OCI-LY1 (cell line): ENCODE data around the gene ARL15.
"Not testable (repeated sequence)": the region's sequence is repeated elsewhere in the genome, so short reads cannot be mapped to it uniquely, and the experiment has no call there.

Source experiments
- H2AFZ ChIP-seq: fragments of 200-600 bp; sonication (generic), shearing (Covaris generic); 2 replicates; pipeline ENCODE4 v1.6.0; 2014; ENCODE audit warnings: antibody characterized with exemption, mild to moderate bottlenecking, low read length
- H3F3A ChIP-seq: fragments of 200-600 bp; sonication (generic), shearing (Covaris generic); 2 replicates; pipeline ENCODE4 v1.6.0; 2014; ENCODE audit warnings: mild to moderate bottlenecking, antibody characterized with exemption, low read length, moderate library complexity; ENCODE audit not compliant: insufficient read depth
- H3K27ac ChIP-seq: fragments of 200-600 bp; sonication (generic); 2 replicates; pipeline ENCODE4 v1.5.1; 2014; ENCODE audit warnings: low read length, mixed run types, mild to moderate bottlenecking, low read depth; ENCODE audit not compliant: poor library complexity, severe bottlenecking
- H3K27me3 ChIP-seq: fragments of 200-600 bp; sonication (generic); 2 replicates; pipeline ENCODE4 v1.6.0; 2014; ENCODE audit warnings: antibody characterized with exemption, mild to moderate bottlenecking, low read length, moderate library complexity; ENCODE audit not compliant: insufficient read depth
- H3K36me3 ChIP-seq: fragments of 200-600 bp; sonication (generic); 2 replicates; pipeline ENCODE4 v1.6.1; 2014; ENCODE audit warnings: mild to moderate bottlenecking, antibody characterized with exemption, low read length, moderate library complexity, mixed read lengths; ENCODE audit not compliant: insufficient read depth
- H3K4me1 ChIP-seq: fragments of 200-600 bp; sonication (generic); 2 replicates; pipeline ENCODE4 v1.5.1; 2014; ENCODE audit warnings: mild to moderate bottlenecking, low read length, moderate library complexity; ENCODE audit not compliant: insufficient read depth, severe bottlenecking
- H3K4me2 ChIP-seq: fragments of 200-600 bp; sonication (generic), shearing (Covaris generic); 2 replicates; pipeline ENCODE4 v1.6.1; 2014; ENCODE audit warnings: low read length
- H3K4me3 ChIP-seq: fragments of 200-600 bp; sonication (generic); 2 replicates; pipeline ENCODE4 v1.5.1; 2014; ENCODE audit warnings: low read length, low read depth, mild to moderate bottlenecking, mixed read lengths; ENCODE audit not compliant: poor library complexity, severe bottlenecking
- H3K79me2 ChIP-seq: fragments of 200-600 bp; shearing (Covaris generic); 2 replicates; pipeline ENCODE4 v1.6.1; 2016; ENCODE audit warnings: mixed run types, low read length, mixed read lengths; ENCODE audit not compliant: insufficient read depth
- H3K9ac ChIP-seq: fragments of 200-600 bp; sonication (generic), shearing (Covaris generic); 2 replicates; pipeline ENCODE4 v1.6.1; 2014; ENCODE audit warnings: mild to moderate bottlenecking, low read length, mixed read lengths
- H3K9me2 ChIP-seq: fragments of 200-600 bp; sonication (generic), shearing (Covaris generic); 2 replicates; pipeline ENCODE4 v1.6.1; 2014; ENCODE audit warnings: low read depth, mild to moderate bottlenecking, low read length, mixed read lengths
- H3K9me3 ChIP-seq: fragments of 200-600 bp; shearing (Covaris generic); 2 replicates; pipeline ENCODE4 v1.6.1; 2014; ENCODE audit warnings: low read length, mixed read lengths
- H4K20me1 ChIP-seq: fragments of 200-600 bp; sonication (generic), shearing (Covaris generic); 2 replicates; pipeline ENCODE4 v1.6.0; 2016; ENCODE audit warnings: mild to moderate bottlenecking, low read length; ENCODE audit not compliant: insufficient read depth
- CTCF ChIP-seq: fragments of 200-600 bp; sonication (generic), shearing (Covaris generic); IDR thresholded peaks from 2 replicates; pipeline ENCODE4 v1.5.1; 2017; ENCODE audit warnings: mild to moderate bottlenecking, antibody characterized with exemption, low read length, moderate library complexity, mixed read lengths
- EZH2 ChIP-seq: fragments of 200-600 bp; sonication (generic), shearing (Covaris generic); IDR thresholded peaks from 2 replicates; pipeline ENCODE4 v1.8.0; 2017; ENCODE audit warnings: borderline replicate concordance, mixed run types, mild to moderate bottlenecking, antibody characterized with exemption, low read length, moderate library complexity, mixed read lengths

ARL15 gene

GRCh38 chr5:54062958-54063357, 247.4 kb downstream of the ARL15 start:
- peaks cover 68% of the 10 kb centered on the region for H3K36me3 ChIP-seq
- H3K9ac ChIP-seq, result no peak overlapping the region
- no peaks in the 10 kb centered on the region for H3K27me3 ChIP-seq
- TF ChIP-seq CTCF, result no peak
- TF ChIP-seq EZH2, result no peak
- H3F3A ChIP-seq, result no peaks in the 10 kb centered on the region
- no peak overlapping the region for H3K27ac ChIP-seq
- peaks cover 4% of the 10 kb centered on the region; the same call in 1 of the 2 replicates for H3K79me2 ChIP-seq
- no peaks in the 10 kb centered on the region for H3K9me3 ChIP-seq
- no peaks in the 10 kb centered on the region for H3K9me2 ChIP-seq
- H3K4me3 ChIP-seq, result no peak overlapping the region
- no peaks in the 10 kb centered on the region for H4K20me1 ChIP-seq
- no peak overlapping the region for H3K4me2 ChIP-seq
- no peaks in the 10 kb centered on the region for H3K4me1 ChIP-seq
- no peak overlapping the region for H2AFZ ChIP-seq

DNA sequence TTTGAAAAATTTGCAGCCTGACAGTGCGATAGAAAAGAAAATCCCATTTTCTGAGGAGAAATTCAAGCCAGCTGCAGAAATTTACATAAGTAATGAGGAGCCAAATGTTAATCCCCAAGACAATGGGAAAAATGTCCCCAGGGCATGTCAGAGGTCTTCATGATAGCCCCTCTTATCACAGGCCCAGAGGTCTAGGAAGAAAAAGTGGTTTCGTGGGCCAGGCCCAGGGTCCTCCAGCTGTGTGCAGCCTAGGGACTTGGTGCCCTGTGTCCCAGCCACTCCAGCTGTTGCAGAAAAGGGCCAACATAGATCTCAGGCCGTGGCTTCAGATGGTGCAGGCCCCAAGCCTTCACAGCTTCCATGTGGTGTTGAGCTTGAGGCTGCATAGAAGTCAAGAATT, 249.5 kb downstream of the ARL15 start:
- H3K9ac ChIP-seq, H3K4me2 ChIP-seq, H3F3A ChIP-seq, H3K79me2 ChIP-seq, H3K27ac ChIP-seq, H4K20me1 ChIP-seq, H3K4me3 ChIP-seq, H3K27me3 ChIP-seq, H3K9me3 ChIP-seq, H3K9me2 ChIP-seq, H2AFZ ChIP-seq, H3K4me1 ChIP-seq: not testable (repeated sequence)
- H3K36me3 ChIP-seq, result peaks cover 73% of the 10 kb centered on the region

DNA sequence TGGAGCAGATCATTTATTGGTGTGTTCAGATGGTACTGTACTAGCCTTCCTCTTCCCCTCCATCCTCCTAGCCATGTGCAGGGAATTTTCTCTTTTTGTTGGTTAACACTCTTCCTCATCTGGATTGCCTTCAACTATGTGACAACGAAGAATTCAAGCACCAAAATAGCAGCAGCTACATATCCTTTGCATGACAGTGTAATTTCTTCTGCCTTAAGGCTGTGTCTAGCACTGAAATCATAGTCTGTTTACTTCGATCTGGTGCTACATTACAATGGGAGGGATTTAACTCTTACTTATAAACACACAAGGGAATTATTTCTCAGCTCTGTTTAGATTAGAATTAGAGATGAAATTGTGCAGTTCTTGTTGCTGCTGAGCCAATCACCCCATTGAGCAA, 260.4 kb downstream of the ARL15 start:
- Histone ChIP-seq H3K27me3 (no peaks in the 10 kb centered on the region), H3K36me3 (peaks cover 41% of the 10 kb centered on the region), H3K4me3 (no peak overlapping the region), H3K9me2 (no peaks in the 10 kb centered on the region), H4K20me1 (no peaks in the 10 kb centered on the region), H3K9ac (no peak overlapping the region), H3K9me3 (no peaks in the 10 kb centered on the region), H3K4me1 (no peaks in the 10 kb centered on the region), H3K4me2 (no peak overlapping the region), H3F3A (no peaks in the 10 kb centered on the region), H3K79me2 (peaks cover 18% of the 10 kb centered on the region; the same call in 1 of the 2 replicates), H2AFZ (no peak overlapping the region), H3K27ac (no peak overlapping the region)
- TF ChIP-seq CTCF (no peak), EZH2 (no peak)

DNA sequence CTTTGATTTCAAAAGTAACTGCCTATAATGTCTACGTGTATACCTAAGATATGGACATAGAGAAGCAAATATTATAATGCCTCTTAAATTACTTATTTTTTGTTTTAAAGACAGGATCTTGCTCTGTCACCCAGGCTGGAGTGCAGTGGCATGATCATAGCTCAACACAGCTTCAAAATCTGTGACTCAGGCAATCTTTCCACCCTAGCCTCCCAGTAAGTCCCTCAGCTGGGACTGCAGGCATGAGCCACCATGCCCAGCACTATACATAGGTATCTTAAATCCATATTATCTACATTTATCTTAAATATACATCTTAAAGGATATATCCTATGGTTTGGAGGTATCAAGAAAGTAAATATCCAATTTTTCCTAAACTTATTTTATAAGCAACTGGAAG, 261.2 kb downstream of the ARL15 start:
- TF ChIP-seq CTCF, result no peak
- no peak for TF ChIP-seq EZH2

More for the DNA sequence above, 261.2 kb downstream of the ARL15 start:
- no peaks in the 10 kb centered on the region for H3K4me1 ChIP-seq
- H2AFZ ChIP-seq, result no peak overlapping the region
- peaks cover 18% of the 10 kb centered on the region; the same call in 1 of the 2 replicates for H3K79me2 ChIP-seq
- H3K9ac ChIP-seq, result no peak overlapping the region
- no peak overlapping the region for H3K4me2 ChIP-seq
- H3K9me3 ChIP-seq, result no peaks in the 10 kb centered on the region
- H3K27ac ChIP-seq, result no peak overlapping the region
- H3K27me3 ChIP-seq, result no peaks in the 10 kb centered on the region
- H3K4me3 ChIP-seq, result no peak overlapping the region
- H3K36me3 ChIP-seq, result peaks cover 43% of the 10 kb centered on the region
- H3K9me2 ChIP-seq, result no peaks in the 10 kb centered on the region
- H3F3A ChIP-seq, result no peaks in the 10 kb centered on the region
- H4K20me1 ChIP-seq, result no peaks in the 10 kb centered on the region
